Measurements from ENCODE around the gene ZBTB9. TPM values are rescaled to one million over a fixed set of nuclear protein-coding genes. Genes with fewer than 3 reads are reported as not detected.
A peak's percentile ranks its signal among the peaks of the same experiment; 100 is the strongest.

The ZBTB9 gene
- total RNA-seq, 2 experiments from 2014 or later = 5.5 to 5.7 TPM

- Mint-ChIP-seq H3K9me3 (no peaks in the 10 kb centered on the region), H3K27me3 (no peaks in the 10 kb centered on the region), H3K27ac (peak overlapping the region; percentile 98), H3K36me3 (ENCODE audit: low read depth) (peaks cover 69% of the 10 kb centered on the region), H3K4me1 (ENCODE audit: low read depth) (peaks cover 88% of the 10 kb centered on the region), H3K4me3 (peak overlapping the region; percentile 94)
- H3K4me1 ChIP-seq (ENCODE audit: insufficient read depth, low read length) = peaks cover 87% of the 10 kb centered on the region
- no peaks in the 10 kb centered on the region for H3K27me3 ChIP-seq (ENCODE audit: control insufficient read depth in 1 of 2, insufficient read depth in 2 of 2, low read length in 2 of 2)
- ATAC-seq (ENCODE audit: poor library complexity) (no peak), DNase-seq (peak in 1 of 14 experiments; percentile 63)
- ChIA-PET POLR2A (interaction anchor here (1.0 kb wide), 1 partner anchor 16 kb away, joined by 5 read pairs; no protein-coding TSS in a partner anchor), CTCF (interaction anchor here (3.2 kb wide), 1 partner anchor 11 kb away, joined by 9 read pairs; no protein-coding TSS in a partner anchor)
- TF ChIP-seq CTCF (IDR thresholded peaks at IDR 0.05) = no peak
- intact Hi-C loops (cut with DNase I, micrococcal nuclease) = loop anchor here (5.0 kb wide), 2 partner anchors 102 to 212 kb away; partner anchors contain the start of genes HSD17B8 (in 1 of the 2), RXRB (in 1 of the 2), SLC39A7 (in 1 of the 2) and TAPBP (in 1 of the 2)
- peaks cover 42% of the 10 kb centered on the region for H3K36me3 ChIP-seq (ENCODE audit: insufficient read depth, low read length)
- no peak overlapping the region for H3K4me3 ChIP-seq (ENCODE audit: low read length)
- no peak overlapping the region for H3K27ac ChIP-seq (ENCODE audit: low read depth in 1 of 2, low read length in 2 of 2)
- H3K9me3 ChIP-seq (ENCODE audit: control insufficient read depth in 1 of 2, insufficient read depth in 1 of 2, low read length in 2 of 2) = no peaks in the 10 kb centered on the region
Observed at GRCh38 chr6:33414592-33415271, 39.6 kb upstream of the ZBTB9 start.

- no peaks in the 10 kb centered on the region for H3K27me3 ChIP-seq (ENCODE audit: control insufficient read depth in 1 of 2, insufficient read depth in 2 of 2, low read length in 2 of 2)
- Mint-ChIP-seq H3K27me3 (no peaks in the 10 kb centered on the region), H3K4me3 (peak overlapping the region; percentile 94), H3K9me3 (no peaks in the 10 kb centered on the region), H3K4me1 (ENCODE audit: low read depth) (peaks cover 84% of the 10 kb centered on the region), H3K36me3 (ENCODE audit: low read depth) (peaks cover 69% of the 10 kb centered on the region), H3K27ac (peak overlapping the region; percentile 98)
- TF ChIP-seq CTCF (IDR thresholded peaks at IDR 0.05) = no peak
- ATAC-seq (ENCODE audit: poor library complexity) = no peak
- peaks cover 92% of the 10 kb centered on the region for H3K4me1 ChIP-seq (ENCODE audit: insufficient read depth, low read length)
- H3K36me3 ChIP-seq (ENCODE audit: insufficient read depth, low read length) = peaks cover 42% of the 10 kb centered on the region
- H3K27ac ChIP-seq (ENCODE audit: low read depth in 1 of 2, low read length in 2 of 2) = peak overlapping the region; percentile 94
- H3K9me3 ChIP-seq (ENCODE audit: control insufficient read depth in 1 of 2, insufficient read depth in 1 of 2, low read length in 2 of 2) = no peaks in the 10 kb centered on the region
- intact Hi-C loops (cut with DNase I, micrococcal nuclease) = loop anchor here (2.0 to 5.0 kb wide), 2 partner anchors 15 to 104 kb away; partner anchors contain the start of gene TAPBP (in 1 of the 2)
- no peak overlapping the region for H3K4me3 ChIP-seq (ENCODE audit: low read length)
- ChIA-PET CTCF (interaction anchor here (3.2 kb wide), 1 partner anchor 10 kb away, joined by 9 read pairs; no protein-coding TSS in a partner anchor), POLR2A (interaction anchor here (0.7 to 4.8 kb wide), 5 partner anchors 9 to 444 kb away, joined by 3 to 60 read pairs (median 9); partner anchors contain the start of genes PFDN6 and WDR46)
- DNase-seq = peak in 1 of 14 experiments; percentile 42
Observed at GRCh38 chr6:33415831-33416230, 38.5 kb upstream of the ZBTB9 start.

GRCh38 chr6:33416386-33417127 lies 37.8 kb upstream of the ZBTB9 start:
- peak overlapping the region; percentile 82 for H3K4me3 ChIP-seq (ENCODE audit: low read length)
- H3K9me3 Mint-ChIP-seq = no peaks in the 10 kb centered on the region
- H3K36me3 ChIP-seq (ENCODE audit: insufficient read depth, low read length) = peaks cover 42% of the 10 kb centered on the region
- peak overlapping the region; percentile 94 for H3K27ac ChIP-seq (ENCODE audit: low read depth in 1 of 2, low read length in 2 of 2)
- peaks cover 89% of the 10 kb centered on the region for H3K4me1 ChIP-seq (ENCODE audit: insufficient read depth, low read length)
- CTCF ChIA-PET = interaction anchor here (0.8 to 3.2 kb wide), 4 partner anchors 9 to 295 kb away, joined by 3 to 9 read pairs (median 4); partner anchors contain the start of gene UQCC2
- intact Hi-C loops (cut with DNase I, micrococcal nuclease) = loop anchor here (2.0 to 5.0 kb wide), 2 partner anchors 14 to 104 kb away; partner anchors contain the start of gene TAPBP (in 1 of the 2)
- ATAC-seq (ENCODE audit: poor library complexity) (no peak), DNase-seq (peak in 1 of 14 experiments; percentile 48)
- H3K27ac Mint-ChIP-seq = peak overlapping the region; percentile 98
- no peaks in the 10 kb centered on the region for H3K27me3 ChIP-seq (ENCODE audit: control insufficient read depth in 1 of 2, insufficient read depth in 2 of 2, low read length in 2 of 2)
- POLR2A ChIA-PET = interaction anchor here (0.7 to 4.8 kb wide), 10 partner anchors 9 to 444 kb away, joined by 3 to 60 read pairs (median 15); partner anchors contain the start of genes B3GALT4, PFDN6, WDR46 and ZBTB9
- TF ChIP-seq CTCF (IDR thresholded peaks at IDR 0.05) = no peak
- peaks cover 87% of the 10 kb centered on the region for H3K4me1 Mint-ChIP-seq (ENCODE audit: low read depth)
- peaks cover 64% of the 10 kb centered on the region for H3K36me3 Mint-ChIP-seq (ENCODE audit: low read depth)
- H3K9me3 ChIP-seq (ENCODE audit: control insufficient read depth in 1 of 2, insufficient read depth in 1 of 2, low read length in 2 of 2) = no peaks in the 10 kb centered on the region
- H3K4me3 Mint-ChIP-seq = peak overlapping the region; percentile 92
- H3K27me3 Mint-ChIP-seq = no peaks in the 10 kb centered on the region
